ENCODE data around the gene MCF2L2. TPM values are rescaled to one million over a fixed set of nuclear protein-coding genes. Genes with fewer than 3 reads are reported as not detected.
"Not testable (repeated sequence)": the region's sequence is repeated elsewhere in the genome, so short reads cannot be mapped to it uniquely, and the experiment has no call there.

The MCF2L2 gene
- total and polyA plus RNA-seq, 2 experiments from 2014 or later: 6.7 to 14.6 TPM

- H3K4me2 ChIP-seq; H3K4me3 Mint-ChIP-seq; H3K4me1 Mint-ChIP-seq; H3K27ac Mint-ChIP-seq; H3K4me3 ChIP-seq; H3K9me2 ChIP-seq (ENCODE audit: insufficient read depth); ATAC-seq; H3K27me3 ChIP-seq (ENCODE audit: insufficient read depth); H3F3A ChIP-seq (replicated peaks; ENCODE audit: low read depth); DNase-seq (ENCODE audit: low spot score); H3K27ac ChIP-seq (ENCODE audit: low read depth); H3K27me3 Mint-ChIP-seq (ENCODE audit: insufficient read depth, low read depth, poor library complexity); H4K20me1 ChIP-seq (replicated peaks; ENCODE audit: insufficient read depth); H2AFZ ChIP-seq: not testable (repeated sequence)
- H3K4me1 ChIP-seq (ENCODE audit: insufficient read depth): peaks cover 11% of the 10 kb centered on the region; the same call in 1 of the 2 replicates
- Mint-ChIP-seq H3K36me3 (ENCODE audit: low read depth) (peaks cover 46% of the 10 kb centered on the region), H3K9me3 (peaks cover 47% of the 10 kb centered on the region)
- peaks cover 17% of the 10 kb centered on the region for H3K36me3 ChIP-seq (ENCODE audit: insufficient read depth)
- peaks cover 76% of the 10 kb centered on the region for H3K79me2 ChIP-seq (replicated peaks; ENCODE audit: insufficient read depth)
Observed at GRCh38 chr3:183418807-183419206, 9.6 kb downstream of the MCF2L2 start.

DNA sequence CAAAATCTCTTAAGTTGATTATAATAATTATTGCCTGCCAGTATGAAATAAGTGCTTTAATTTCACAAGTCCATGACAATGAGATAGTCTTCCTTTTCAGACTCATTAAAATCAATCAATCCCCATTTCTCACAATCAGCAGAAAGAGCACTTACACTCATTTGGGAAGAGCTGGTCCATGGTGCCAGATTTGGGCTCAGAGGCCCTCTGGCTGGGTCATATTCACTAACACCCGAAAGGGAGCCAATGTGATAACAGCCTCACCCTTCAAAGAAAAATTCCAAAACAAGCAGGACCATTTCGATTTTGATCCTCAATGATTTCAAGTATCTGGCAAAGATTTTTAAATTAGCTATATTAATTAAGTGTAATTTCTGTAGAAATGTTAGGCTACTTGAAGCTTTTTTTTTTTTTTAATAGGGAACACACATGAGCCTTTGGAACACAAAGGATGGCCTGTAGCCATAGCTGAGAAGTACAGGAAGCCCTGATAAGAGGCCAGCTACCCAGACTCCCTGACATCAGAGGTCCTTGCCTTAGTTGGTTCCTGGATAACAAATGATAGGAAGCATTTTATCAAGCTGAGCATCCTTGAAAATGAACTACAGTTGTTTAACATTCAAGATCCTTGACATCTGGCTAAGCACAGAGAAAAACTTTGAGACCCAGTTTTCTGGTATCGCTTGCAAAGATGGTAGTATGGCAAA lies 17.1 kb downstream of the MCF2L2 start:
- H3K79me2 ChIP-seq (replicated peaks; ENCODE audit: insufficient read depth): peaks cover 52% of the 10 kb centered on the region
- no peaks in the 10 kb centered on the region for H3K27me3 Mint-ChIP-seq (ENCODE audit: insufficient read depth, low read depth, poor library complexity)
- DNase-seq (ENCODE audit: low spot score) (no peak), ATAC-seq (no peak)
- H3K36me3 ChIP-seq (ENCODE audit: insufficient read depth): peaks cover 1% of the 10 kb centered on the region; the same call in 1 of the 2 replicates
- no peak overlapping the region for H2AFZ ChIP-seq
- H3K27ac ChIP-seq (ENCODE audit: low read depth): no peak overlapping the region
- no peaks in the 10 kb centered on the region for H3K9me3 Mint-ChIP-seq
- no peaks in the 10 kb centered on the region for H3K27me3 ChIP-seq (ENCODE audit: insufficient read depth)
- no peaks in the 10 kb centered on the region for H3F3A ChIP-seq (replicated peaks; ENCODE audit: low read depth)
- peaks cover 7% of the 10 kb centered on the region; the same call in 2 of the 3 replicates for H3K4me1 Mint-ChIP-seq
- no peak overlapping the region for H3K27ac Mint-ChIP-seq
- no peak overlapping the region for H3K4me3 Mint-ChIP-seq
- no peak overlapping the region for H3K4me3 ChIP-seq
- no peak overlapping the region for H3K4me2 ChIP-seq
- no peak for TF ChIP-seq REST (IDR thresholded peaks at IDR 0.05; ENCODE audit: unreplicated experiment)
- no peaks in the 10 kb centered on the region for H3K36me3 Mint-ChIP-seq (ENCODE audit: low read depth)
- H4K20me1 ChIP-seq (replicated peaks; ENCODE audit: insufficient read depth): peaks cover 7% of the 10 kb centered on the region
- H3K9me2 ChIP-seq (ENCODE audit: insufficient read depth): 0 out of 2 replicates have a peak, but pooled peaks cover 7% of the 10 kb centered on the region
- H3K4me1 ChIP-seq (ENCODE audit: insufficient read depth): peaks cover 2% of the 10 kb centered on the region; the same call in 1 of the 2 replicates

- H3K27ac Mint-ChIP-seq: no peak overlapping the region
- H3K36me3 ChIP-seq (ENCODE audit: insufficient read depth): no peaks in the 10 kb centered on the region
- TF ChIP-seq POLR2AphosphoS5 (IDR thresholded peaks at IDR 0.05; ENCODE audit: low read depth) (no peak), ZNF114 (CRISPR knock-in tag; IDR thresholded peaks at IDR 0.05) (no peak), CREB1 (CRISPR knock-in tag; IDR thresholded peaks at IDR 0.05; ENCODE audit: low read depth) (no peak), JUNB (IDR thresholded peaks at IDR 0.05; ENCODE audit: unreplicated experiment) (no peak), REST (IDR thresholded peaks at IDR 0.05; ENCODE audit: unreplicated experiment) (no peak)
Observed at GRCh38 chr3:183410759-183411158, 17.7 kb downstream of the MCF2L2 start.

More at GRCh38 chr3:183410759-183411158, 17.7 kb downstream of the MCF2L2 start:
- Histone ChIP-seq H3K4me1 (ENCODE audit: insufficient read depth) (no peaks in the 10 kb centered on the region; the same call in 1 of the 2 replicates), H3F3A (replicated peaks; ENCODE audit: low read depth) (no peaks in the 10 kb centered on the region), H3K4me2 (no peak overlapping the region), H4K20me1 (replicated peaks; ENCODE audit: insufficient read depth) (peaks cover 7% of the 10 kb centered on the region), H2AFZ (no peak overlapping the region), H3K9me2 (ENCODE audit: insufficient read depth) (0 out of 2 replicates have a peak, but pooled peaks cover 7% of the 10 kb centered on the region), H3K27ac (ENCODE audit: low read depth) (no peak overlapping the region), H3K79me2 (replicated peaks; ENCODE audit: insufficient read depth) (peaks cover 50% of the 10 kb centered on the region), H3K27me3 (ENCODE audit: insufficient read depth) (no peaks in the 10 kb centered on the region), H3K4me3 (no peak overlapping the region)
- no peak overlapping the region for H3K4me3 Mint-ChIP-seq
- ATAC-seq (no peak), DNase-seq (ENCODE audit: low spot score) (no peak)
- no peaks in the 10 kb centered on the region for H3K9me3 Mint-ChIP-seq
- peaks cover 7% of the 10 kb centered on the region; the same call in 2 of the 3 replicates for H3K4me1 Mint-ChIP-seq
- H3K27me3 Mint-ChIP-seq (ENCODE audit: insufficient read depth, low read depth, poor library complexity): no peaks in the 10 kb centered on the region
- H3K36me3 Mint-ChIP-seq (ENCODE audit: low read depth): no peaks in the 10 kb centered on the region

All from GM23338 (cell line).